HepG2 (cell line): ENCODE results near the gene CDK5R1. TPM values are rescaled to one million over a fixed set of nuclear protein-coding genes. Genes with fewer than 3 reads are reported as not detected.

Experiments used
- ASH2L ChIP-seq: fragments of 300-600, 200-600 bp; sonication (generic); IDR thresholded peaks from 2 replicates; pipeline ENCODE4 v1.7.0; 2017; ENCODE audit warnings: low read depth, mild to moderate bottlenecking, moderate library complexity, mixed read lengths, low read length; ENCODE audit not compliant: insufficient read length
- CCDC6 ChIP-seq: sonication (generic); formaldehyde crosslinking; IDR thresholded peaks from 2 replicates; pipeline ENCODE4 v1.8.1; 2022; ENCODE audit warnings: mild to moderate bottlenecking, missing genetic modification reagents, moderate library complexity
- CHCHD3 ChIP-seq: sonication (generic); formaldehyde crosslinking; IDR thresholded peaks from 2 replicates; pipeline ENCODE4 v1.8.0; 2022; ENCODE audit warnings: mild to moderate bottlenecking, missing genetic modification reagents, moderate library complexity
- DPF2 ChIP-seq: sonication (generic); formaldehyde crosslinking; IDR thresholded peaks from 2 replicates; pipeline ENCODE4 v1.4.0; 2020; ENCODE audit warnings: mild to moderate bottlenecking, low read depth, missing genetic modification reagents, borderline replicate concordance
- DRAP1 ChIP-seq: IDR thresholded peaks from 2 replicates; pipeline ENCODE4 v1.6.1; 2016; ENCODE audit warnings: missing genetic modification reagents, missing compliant biosample characterization
- HDAC1 ChIP-seq: sonication (generic); formaldehyde crosslinking; IDR thresholded peaks from 2 replicates; pipeline ENCODE4 v1.5.1; 2020; ENCODE audit warnings: mild to moderate bottlenecking, missing genetic modification reagents
- MAFF ChIP-seq: IDR thresholded peaks from 2 replicates; pipeline ENCODE4 v1.6.1; 2011; ENCODE audit warnings: low read depth, low read length, improper control_type of control experiment
- MAZ ChIP-seq, 2 experiments: sonication (generic) in 1 of 2; formaldehyde crosslinking in 1 of 2; IDR thresholded peaks; 2 replicates each; pipeline versions ENCODE4 v1.5.0 to v1.6.1; 2012 to 2020; ENCODE audit warnings: low read depth in 2 of 2, mild to moderate bottlenecking in 2 of 2, borderline replicate concordance in 1 of 2, improper control_type of control experiment in 1 of 2, low read length in 1 of 2, missing genetic modification reagents in 1 of 2, moderate library complexity in 1 of 2
- MED13 ChIP-seq: sonication (generic); formaldehyde crosslinking; IDR thresholded peaks from 2 replicates; pipeline ENCODE4 v1.5.0; 2020; ENCODE audit warnings: missing genetic modification reagents
- PRMT3 ChIP-seq: sonication (generic); formaldehyde crosslinking; IDR thresholded peaks from 2 replicates; pipeline ENCODE4 v1.8.1; 2022; ENCODE audit warnings: low read depth, mild to moderate bottlenecking, moderate library complexity, missing genetic modification reagents, borderline replicate concordance
- RBAK ChIP-seq: sonication (generic); formaldehyde crosslinking; IDR thresholded peaks from 2 replicates; pipeline ENCODE4 v1.5.1; 2020; ENCODE audit warnings: mild to moderate bottlenecking, missing genetic modification reagents
- RBM22 ChIP-seq: fragments of 200-400 bp; formaldehyde crosslinking; optimal IDR thresholded peaks from 2 replicates; pipeline ENCODE3; 2017; ENCODE audit warnings: mild to moderate bottlenecking, low read length, moderate library complexity
- REPIN1 ChIP-seq: sonication (generic); formaldehyde crosslinking; IDR thresholded peaks from 2 replicates; pipeline ENCODE4 v1.8.0; 2022; ENCODE audit warnings: missing genetic modification reagents, low read depth, mild to moderate bottlenecking, borderline replicate concordance
- SMARCC2 ChIP-seq: fragments of 450-650 bp; IDR thresholded peaks from 2 replicates; pipeline ENCODE4 v1.6.1; 2017; ENCODE audit warnings: antibody characterized with exemption, mild to moderate bottlenecking
- SP4 ChIP-seq: sonication (generic); formaldehyde crosslinking; IDR thresholded peaks from 2 replicates; pipeline ENCODE4 v1.8.1; 2023; ENCODE audit warnings: mild to moderate bottlenecking, missing genetic modification reagents
- SPEN ChIP-seq: sonication (generic); formaldehyde crosslinking; IDR thresholded peaks from 2 replicates; pipeline ENCODE4 v1.5.1; 2020; ENCODE audit warnings: low read depth, mild to moderate bottlenecking, missing genetic modification reagents
- ZBTB21 ChIP-seq: sonication (generic); formaldehyde crosslinking; IDR thresholded peaks from 2 replicates; pipeline ENCODE4 v1.4.0; 2020; ENCODE audit warnings: missing genetic modification reagents
- ZC3H4 ChIP-seq: sonication (generic); formaldehyde crosslinking; IDR thresholded peaks from 2 replicates; pipeline ENCODE4 v1.4.0; 2020; ENCODE audit warnings: missing genetic modification reagents, borderline replicate concordance
- ZKSCAN5 ChIP-seq: sonication (generic); formaldehyde crosslinking; IDR thresholded peaks from 2 replicates; pipeline ENCODE4 v1.5.1; 2020; ENCODE audit warnings: mild to moderate bottlenecking, missing genetic modification reagents
- ZNF235 ChIP-seq: sonication (generic); formaldehyde crosslinking; IDR thresholded peaks from 2 replicates; pipeline ENCODE4 v1.8.1; 2023; ENCODE audit warnings: mild to moderate bottlenecking, missing genetic modification reagents, borderline replicate concordance
- ZNF264 ChIP-seq: sonication (generic); formaldehyde crosslinking; IDR thresholded peaks from 2 replicates; pipeline ENCODE4 v1.4.0; 2020; ENCODE audit warnings: missing genetic modification reagents
- ZXDC ChIP-seq: sonication (generic); formaldehyde crosslinking; IDR thresholded peaks from 2 replicates; pipeline ENCODE4 v1.5.0; 2020; ENCODE audit warnings: mild to moderate bottlenecking, missing genetic modification reagents
- polyA plus RNA-seq, 8 experiments: library from polyadenylated mRNA; depleted of rRNA in 3 of 8; stranded (reverse) in 7 of 8; unstranded in 1 of 8; fragments of >200 nt; fragmentation: Illumina TruSeq in 4 of 8; extraction: Trizol in 4 of 8; gene quantifications; 2 replicates each; pipeline versions ENCODE4 v1.2.1 to v1.2.3, GENCODE V29; 2011 to 2016; ENCODE audit warnings: low read depth in 4 of 8, missing spikeins in 1 of 8, mixed read lengths in 1 of 8; ENCODE audit not compliant: insufficient read depth in 1 of 8
- total RNA-seq, 5 experiments: library from RNA; depleted of rRNA; stranded (reverse); fragments of >200 nt; fragmentation: Illumina TruSeq; extraction: Trizol; gene quantifications; 2 replicates each; pipeline ENCODE4 v1.2.3, GENCODE V29; 2016; ENCODE audit warnings: low read depth in 1 of 5
- TF ChIP-seq, protein P1 (sequence below): sonication (generic); formaldehyde crosslinking; IDR thresholded peaks from 2 replicates; pipeline ENCODE4 v1.5.0; 2020; ENCODE audit warnings: missing genetic modification reagents
- TF ChIP-seq, protein P2 (sequence below): sonication (generic); formaldehyde crosslinking; IDR thresholded peaks from 2 replicates; pipeline ENCODE4 v1.4.0; 2020; ENCODE audit warnings: missing genetic modification reagents

CDK5R1 gene
- total and polyA plus RNA-seq, 2 of the 13 experiments (the other 11 are each of a cell fraction or from before 2014, with no cell fraction given) = 1.1 to 3.9 TPM

DNA sequence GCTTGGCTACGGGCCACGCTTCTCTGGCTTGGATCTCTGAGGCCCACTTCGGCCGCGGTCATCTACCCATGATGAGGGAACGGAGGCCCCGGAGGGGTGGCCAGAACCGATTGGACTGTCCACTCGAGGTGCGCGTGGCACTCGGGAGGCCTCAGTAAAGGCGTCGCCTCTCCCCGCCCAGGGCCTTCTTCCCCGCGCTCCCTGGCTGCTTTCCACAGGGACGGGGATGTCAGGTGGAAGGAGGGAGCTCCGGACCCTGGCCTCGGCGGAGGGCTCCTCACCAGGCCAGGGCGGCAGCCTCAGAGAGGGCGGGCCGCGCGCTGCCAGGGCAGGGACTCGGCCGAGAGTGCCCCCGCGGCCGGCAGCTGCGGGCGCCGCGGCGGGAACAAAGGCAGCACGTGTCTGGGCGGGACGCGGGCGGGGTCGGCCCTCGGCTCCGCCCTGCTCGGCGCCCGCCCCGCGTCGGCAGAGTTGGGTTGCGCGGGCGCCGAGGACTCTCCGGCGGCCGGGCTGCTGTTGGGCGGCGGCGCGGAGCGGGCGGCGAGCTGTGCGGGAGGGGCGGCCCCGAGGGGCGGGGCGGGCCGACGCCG, 587 bp upstream of the CDK5R1 start (continued):
- TF ChIP-seq, protein P1, sequence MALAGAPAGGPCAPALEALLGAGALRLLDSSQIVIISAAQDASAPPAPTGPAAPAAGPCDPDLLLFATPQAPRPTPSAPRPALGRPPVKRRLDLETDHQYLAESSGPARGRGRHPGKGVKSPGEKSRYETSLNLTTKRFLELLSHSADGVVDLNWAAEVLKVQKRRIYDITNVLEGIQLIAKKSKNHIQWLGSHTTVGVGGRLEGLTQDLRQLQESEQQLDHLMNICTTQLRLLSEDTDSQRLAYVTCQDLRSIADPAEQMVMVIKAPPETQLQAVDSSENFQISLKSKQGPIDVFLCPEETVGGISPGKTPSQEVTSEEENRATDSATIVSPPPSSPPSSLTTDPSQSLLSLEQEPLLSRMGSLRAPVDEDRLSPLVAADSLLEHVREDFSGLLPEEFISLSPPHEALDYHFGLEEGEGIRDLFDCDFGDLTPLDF (CRISPR knock-in tag) = no peak
- TF ChIP-seq CHCHD3 (0 out of 2 replicates have a peak, but pooled peaks have one; percentile 45), REPIN1 (CRISPR knock-in tag) (peak; percentile 57; the same call in 1 of the 2 replicates), ZNF264 (CRISPR knock-in tag) (no peak), ZBTB21 (CRISPR knock-in tag) (no peak), PRMT3 (peak; percentile 45; the same call in 1 of the 2 replicates), SP4 (CRISPR knock-in tag) (peak; percentile 93), ZXDC (CRISPR knock-in tag) (0 out of 2 replicates have a peak, but pooled peaks have one; percentile 72), DPF2 (no peak), MAZ (IDR thresholded peaks at IDR 0.05; ENCODE audit: borderline replicate concordance, low read depth, low read length) (peak; percentile 37; the same call in 1 of the 2 replicates), MAZ (CRISPR knock-in tag; IDR thresholded peaks at IDR 0.05; ENCODE audit: low read depth) (peak; percentile 73), HDAC1 (CRISPR knock-in tag) (peak; percentile 34; the same call in 1 of the 2 replicates), RBM22 (no peak), DRAP1 (CRISPR knock-in tag) (no peak), ZC3H4 (CRISPR knock-in tag) (no peak), SMARCC2 (no peak), SPEN (CRISPR knock-in tag) (peak; percentile 57; the same call in 1 of the 2 replicates), ASH2L (no peak), MAFF (no peak), CCDC6 (CRISPR knock-in tag) (peak; percentile 74; the same call in 1 of the 2 replicates), RBAK (CRISPR knock-in tag) (no peak), MED13 (CRISPR knock-in tag) (0 out of 2 replicates have a peak, but pooled peaks have one; percentile 34), ZNF235 (CRISPR knock-in tag) (no peak), ZKSCAN5 (no peak)
- TF ChIP-seq, protein P2, sequence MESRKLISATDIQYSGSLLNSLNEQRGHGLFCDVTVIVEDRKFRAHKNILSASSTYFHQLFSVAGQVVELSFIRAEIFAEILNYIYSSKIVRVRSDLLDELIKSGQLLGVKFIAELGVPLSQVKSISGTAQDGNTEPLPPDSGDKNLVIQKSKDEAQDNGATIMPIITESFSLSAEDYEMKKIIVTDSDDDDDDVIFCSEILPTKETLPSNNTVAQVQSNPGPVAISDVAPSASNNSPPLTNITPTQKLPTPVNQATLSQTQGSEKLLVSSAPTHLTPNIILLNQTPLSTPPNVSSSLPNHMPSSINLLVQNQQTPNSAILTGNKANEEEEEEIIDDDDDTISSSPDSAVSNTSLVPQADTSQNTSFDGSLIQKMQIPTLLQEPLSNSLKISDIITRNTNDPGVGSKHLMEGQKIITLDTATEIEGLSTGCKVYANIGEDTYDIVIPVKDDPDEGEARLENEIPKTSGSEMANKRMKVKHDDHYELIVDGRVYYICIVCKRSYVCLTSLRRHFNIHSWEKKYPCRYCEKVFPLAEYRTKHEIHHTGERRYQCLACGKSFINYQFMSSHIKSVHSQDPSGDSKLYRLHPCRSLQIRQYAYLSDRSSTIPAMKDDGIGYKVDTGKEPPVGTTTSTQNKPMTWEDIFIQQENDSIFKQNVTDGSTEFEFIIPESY = 0 out of 2 replicates have a peak, but pooled peaks have one; percentile 14
